Measurements from ENCODE around the gene RAPGEF2. TPM values are rescaled to one million over a fixed set of nuclear protein-coding genes. Genes with fewer than 3 reads are reported as not detected.

Gene RAPGEF2
- total RNA-seq, 1 experiment from 2014 or later: 37.1 TPM

DNA sequence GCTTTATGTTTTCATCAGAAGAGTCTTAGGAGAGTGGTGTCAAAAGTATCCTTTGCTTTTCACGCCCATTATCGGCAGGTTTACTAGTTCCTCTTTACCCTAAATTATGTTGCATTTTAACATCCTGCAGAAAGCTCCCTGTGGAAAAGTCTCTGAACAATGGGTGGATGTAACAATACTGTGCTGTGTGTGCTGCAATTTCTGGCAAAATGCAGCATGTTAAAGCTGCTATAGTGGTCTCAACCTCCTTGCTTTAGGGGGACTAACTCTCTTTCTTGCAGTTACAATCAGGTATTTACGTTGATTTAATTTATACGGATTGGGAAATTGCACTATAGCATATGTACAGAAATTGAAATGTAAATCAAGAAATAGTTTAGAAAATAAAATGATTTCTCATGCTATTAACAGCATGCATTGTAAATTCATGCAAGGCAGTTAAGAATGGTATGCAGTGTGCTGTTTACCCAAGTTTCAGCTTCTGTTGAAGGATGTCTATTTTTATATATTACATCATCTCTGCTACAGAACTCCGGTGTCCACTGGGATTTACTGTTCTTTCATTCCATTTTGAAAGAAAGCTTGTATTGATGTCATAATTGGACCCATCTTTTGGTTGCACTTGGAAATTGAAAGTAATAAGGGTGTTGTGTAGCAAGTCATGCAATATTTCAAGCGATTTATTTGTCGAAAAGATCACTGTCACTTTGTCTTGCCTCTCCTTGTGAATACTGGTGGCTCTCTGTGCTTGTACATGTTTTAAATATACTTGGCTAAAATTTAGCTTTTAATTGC, 145.7 kb downstream of the RAPGEF2 start:
- H2BK12ac ChIP-seq (ENCODE audit: insufficient read length, low read depth, low read length): no peak overlapping the region
- no peak overlapping the region for H4K5ac ChIP-seq (ENCODE audit: insufficient read length, low read depth, low read length)
- H2AK5ac ChIP-seq (ENCODE audit: insufficient read length, low read length): no peak overlapping the region
- H3K9me3 ChIP-seq (ENCODE audit: control insufficient read depth, low read depth, low read length): no peaks in the 10 kb centered on the region
- no peak overlapping the region for H3K4ac ChIP-seq (ENCODE audit: low read depth, low read length)
- H3K14ac ChIP-seq (ENCODE audit: insufficient read depth, low read length): no peak overlapping the region
- no peak overlapping the region for H4K8ac ChIP-seq (replicated peaks; ENCODE audit: insufficient read length, low read depth, low read length)
- H2BK15ac ChIP-seq (ENCODE audit: low read depth, low read length): no peak overlapping the region
- H3K56ac ChIP-seq (ENCODE audit: insufficient read length, low read depth, low read length): no peak overlapping the region
- Mint-ChIP-seq H3K4me3 (no peak overlapping the region), H3K9me3 (peaks cover 5% of the 10 kb centered on the region in 2 experiments; a peak in 3 of 5 replicates), H3K36me3 (ENCODE audit: insufficient read depth in 1 of 3, low read depth in 3 of 3) (peaks cover 22 to 24% (median 22%) of the 10 kb centered on the region in 3 experiments), H3K27ac (no peak overlapping the region; a peak in 1 of 7 replicates), H3K27me3 (ENCODE audit: low read depth) (peaks cover 1% of the 10 kb centered on the region; the same call in 1 of the 2 replicates), H3K4me1 (peaks cover 4 to 6% of the 10 kb centered on the region in 2 experiments)
- no peak overlapping the region for H3T11ph ChIP-seq (ENCODE audit: low read length)
- H3K4me2 ChIP-seq (ENCODE audit: insufficient read depth, insufficient read length, low read length): no peak overlapping the region
- no peak overlapping the region for H3K9ac ChIP-seq (ENCODE audit: extremely low read depth, insufficient read length, low read length)
- H3K18ac ChIP-seq (ENCODE audit: insufficient read length, low read depth, low read length): no peak overlapping the region
- no peak overlapping the region for H2BK120ac ChIP-seq (ENCODE audit: low read depth, low read length, poor library complexity, severe bottlenecking)
- no peaks in the 10 kb centered on the region for H3K79me1 ChIP-seq (ENCODE audit: insufficient read depth, low read depth, low read length, poor library complexity, severe bottlenecking)
- H4K20me1 ChIP-seq (ENCODE audit: control insufficient read depth, insufficient read depth, insufficient read length): no peaks in the 10 kb centered on the region
- TF ChIP-seq, protein P1, sequence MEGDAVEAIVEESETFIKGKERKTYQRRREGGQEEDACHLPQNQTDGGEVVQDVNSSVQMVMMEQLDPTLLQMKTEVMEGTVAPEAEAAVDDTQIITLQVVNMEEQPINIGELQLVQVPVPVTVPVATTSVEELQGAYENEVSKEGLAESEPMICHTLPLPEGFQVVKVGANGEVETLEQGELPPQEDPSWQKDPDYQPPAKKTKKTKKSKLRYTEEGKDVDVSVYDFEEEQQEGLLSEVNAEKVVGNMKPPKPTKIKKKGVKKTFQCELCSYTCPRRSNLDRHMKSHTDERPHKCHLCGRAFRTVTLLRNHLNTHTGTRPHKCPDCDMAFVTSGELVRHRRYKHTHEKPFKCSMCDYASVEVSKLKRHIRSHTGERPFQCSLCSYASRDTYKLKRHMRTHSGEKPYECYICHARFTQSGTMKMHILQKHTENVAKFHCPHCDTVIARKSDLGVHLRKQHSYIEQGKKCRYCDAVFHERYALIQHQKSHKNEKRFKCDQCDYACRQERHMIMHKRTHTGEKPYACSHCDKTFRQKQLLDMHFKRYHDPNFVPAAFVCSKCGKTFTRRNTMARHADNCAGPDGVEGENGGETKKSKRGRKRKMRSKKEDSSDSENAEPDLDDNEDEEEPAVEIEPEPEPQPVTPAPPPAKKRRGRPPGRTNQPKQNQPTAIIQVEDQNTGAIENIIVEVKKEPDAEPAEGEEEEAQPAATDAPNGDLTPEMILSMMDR (conservative IDR thresholded peaks at IDR 0.05): no peak
- no peaks in the 10 kb centered on the region for H3K23me2 ChIP-seq (ENCODE audit: insufficient read length, low read depth, low read length, poor library complexity, severe bottlenecking)
- no peak overlapping the region for H4K91ac ChIP-seq (ENCODE audit: insufficient read length, low read depth, low read length)
- H3K27ac ChIP-seq (ENCODE audit: insufficient read length, low read depth, low read length): no peak overlapping the region
- no peak overlapping the region for H2BK5ac ChIP-seq (ENCODE audit: insufficient read length, low read length)
- no peak overlapping the region for H3K23ac ChIP-seq (ENCODE audit: insufficient read length, low read depth, low read length)
- no peaks in the 10 kb centered on the region for H3K27me3 ChIP-seq (ENCODE audit: insufficient read depth, low read length)
- DNase-seq: no peak
- no peaks in the 10 kb centered on the region for H3K4me1 ChIP-seq (ENCODE audit: insufficient read depth, low read length)
- no peak overlapping the region for H2BK20ac ChIP-seq (ENCODE audit: low read depth, low read length, poor library complexity, severe bottlenecking)
- no CpG with 5 or more reads among the region's 7 CpGs for WGBS (ENCODE audit: extremely low coverage, insufficient read length, low lambda C conversion rate)
- no peaks in the 10 kb centered on the region for H3K79me2 ChIP-seq (ENCODE audit: insufficient read depth, low read length)
- no peak overlapping the region for H2AFZ ChIP-seq (ENCODE audit: low read length)
